DOHH2 (cell line): ENCODE data around the gene COX7C.

Experiments used
- H3F3A ChIP-seq: fragments of 200-600 bp; sonication (generic), shearing (Covaris generic); 2 replicates; pipeline ENCODE4 v1.6.0; 2016; ENCODE audit warnings: antibody characterized with exemption, mild to moderate bottlenecking; ENCODE audit not compliant: control insufficient read depth, insufficient read depth
- H3K27ac ChIP-seq: fragments of 200-600 bp; sonication (generic); 2 replicates; pipeline ENCODE4 v1.5.1; 2014; ENCODE audit warnings: low read depth, mild to moderate bottlenecking, low read length, moderate library complexity
- H3K27me3 ChIP-seq: fragments of 200-600 bp; sonication (generic); 2 replicates; pipeline ENCODE4 v1.6.1; 2014; ENCODE audit warnings: mild to moderate bottlenecking, low read length, mixed read lengths; ENCODE audit not compliant: control insufficient read depth
- H3K36me3 ChIP-seq: fragments of 200-600 bp; sonication (generic); 2 replicates; pipeline ENCODE4 v1.6.1; 2014; ENCODE audit warnings: mild to moderate bottlenecking, low read length, moderate library complexity, mixed read lengths; ENCODE audit not compliant: control insufficient read depth
- H3K4me1 ChIP-seq: fragments of 200-600 bp; sonication (generic); 2 replicates; pipeline ENCODE4 v1.6.1; 2014; ENCODE audit warnings: mild to moderate bottlenecking, low read length, mixed read lengths; ENCODE audit not compliant: control insufficient read depth
- H3K4me2 ChIP-seq: fragments of 200-600 bp; sonication (generic); 2 replicates; pipeline ENCODE4 v1.6.0; 2014; ENCODE audit warnings: mild to moderate bottlenecking, low read length, moderate library complexity
- H3K4me3 ChIP-seq: fragments of 200-600 bp; sonication (generic); 2 replicates; pipeline ENCODE4 v1.5.1; 2014; ENCODE audit warnings: mild to moderate bottlenecking, low read length, mixed read lengths
- H3K79me2 ChIP-seq: fragments of 200-600 bp; sonication (generic); 2 replicates; pipeline ENCODE4 v1.6.1; 2014; ENCODE audit warnings: mild to moderate bottlenecking, low read length, mixed read lengths; ENCODE audit not compliant: control insufficient read depth
- H3K9me2 ChIP-seq: fragments of 200-600 bp; sonication (generic); replicated peaks from 2 replicates; pipeline ENCODE4 v1.6.1; 2014; ENCODE audit warnings: mild to moderate bottlenecking, low read length, mixed read lengths; ENCODE audit not compliant: control insufficient read depth
- H3K9me3 ChIP-seq: fragments of 200-600 bp; sonication (generic); 2 replicates; pipeline ENCODE4 v1.6.1; 2014; ENCODE audit warnings: antibody characterized with exemption, low read length, mixed read lengths; ENCODE audit not compliant: control insufficient read depth, insufficient read depth
- H4K20me1 ChIP-seq: fragments of 200-600 bp; sonication (generic); 2 replicates; pipeline ENCODE4 v1.6.0; 2014; ENCODE audit warnings: low read depth, mild to moderate bottlenecking, antibody characterized with exemption, low read length, moderate library complexity; ENCODE audit not compliant: control insufficient read depth, insufficient read depth
- CTCF ChIP-seq: fragments of 200-600 bp; sonication (generic); IDR thresholded peaks from one replicate; pipeline ENCODE4 v1.5.1; 2014; ENCODE audit warnings: antibody characterized with exemption, mild to moderate bottlenecking, low read depth, low read length; ENCODE audit not compliant: poor library complexity, severe bottlenecking
- EZH2phosphoT487 ChIP-seq: fragments of 200-600 bp; sonication (generic); IDR thresholded peaks from 2 replicates; pipeline ENCODE4 v1.6.1; 2017; ENCODE audit warnings: borderline replicate concordance, mild to moderate bottlenecking, antibody characterized with exemption, low read length, moderate library complexity, mixed read lengths

COX7C gene

GRCh38 chr5:86665984-86666760, 48.4 kb downstream of the COX7C start:
- H3K36me3 ChIP-seq = no peaks in the 10 kb centered on the region
- H4K20me1 ChIP-seq = no peaks in the 10 kb centered on the region
- no peaks in the 10 kb centered on the region for H3K9me3 ChIP-seq
- H3K79me2 ChIP-seq = peaks cover 16% of the 10 kb centered on the region
- H3K4me3 ChIP-seq = peak overlapping the region; percentile 74
- peak overlapping the region; percentile 53 for H3K27ac ChIP-seq
- H3F3A ChIP-seq = no peaks in the 10 kb centered on the region
- H3K4me1 ChIP-seq = peaks cover 24% of the 10 kb centered on the region
- H3K27me3 ChIP-seq = no peaks in the 10 kb centered on the region
- peak overlapping the region; percentile 62 for H3K4me2 ChIP-seq
- no peaks in the 10 kb centered on the region for H3K9me2 ChIP-seq
- TF ChIP-seq CTCF = no peak
- TF ChIP-seq EZH2phosphoT487 = no peak

- TF ChIP-seq EZH2phosphoT487 (no peak), CTCF (no peak)
- Histone ChIP-seq H3K27ac (peak overlapping the region; percentile 53; the same call in 1 of the 2 replicates), H4K20me1 (no peaks in the 10 kb centered on the region), H3K4me3 (peak overlapping the region; percentile 74), H3K4me2 (peak overlapping the region; percentile 62), H3K9me3 (no peaks in the 10 kb centered on the region), H3K9me2 (no peaks in the 10 kb centered on the region), H3K27me3 (no peaks in the 10 kb centered on the region), H3K4me1 (peaks cover 24% of the 10 kb centered on the region), H3K36me3 (no peaks in the 10 kb centered on the region), H3K79me2 (peaks cover 16% of the 10 kb centered on the region), H3F3A (no peaks in the 10 kb centered on the region)
Observed at GRCh38 chr5:86666981-86667380, 49.2 kb downstream of the COX7C start.
